Activated CD4-positive, alpha-beta memory T cell treated with anti-CD3 and anti-CD28 coated beads for 36 hours (primary cell): ENCODE measurements around the gene FAM53C. TPM values are rescaled to one million over a fixed set of nuclear protein-coding genes. Genes with fewer than 3 reads are reported as not detected.
"Not testable (repeated sequence)": the region's sequence is repeated elsewhere in the genome, so short reads cannot be mapped to it uniquely, and the experiment has no call there.

Experiments
- CTCF ChIA-PET: fragments of 350-600 bp; sonication (Branson Sonifier 250); formaldehyde crosslinking; loops from one replicate; lab custom pipeline; 2021; ENCODE audit warnings: antibody characterized with exemption, inconsistent platforms; lab: Charles Lee
- POLR2A ChIA-PET: fragments of 350-600 bp; sonication (Branson Sonifier 250); formaldehyde crosslinking; loops from one replicate; lab custom pipeline; 2021; ENCODE audit warnings: antibody characterized with exemption; lab: Charles Lee
- DNase-seq: peaks from one replicate; pipeline ENCODE4 v3.0.0-alpha.2; 2020
- H3K27ac Mint-ChIP-seq: one replicate; pipeline ENCODE4 v1.8.0; 2021; ENCODE audit warnings: mixed read lengths
- H3K27me3 Mint-ChIP-seq: one replicate; pipeline ENCODE4 v1.8.0; 2021; ENCODE audit warnings: mixed read lengths
- H3K36me3 Mint-ChIP-seq: one replicate; pipeline ENCODE4 v1.8.0; 2021; ENCODE audit warnings: mixed read lengths
- H3K4me1 Mint-ChIP-seq: one replicate; pipeline ENCODE4 v1.8.0; 2021; ENCODE audit warnings: low read depth, mixed read lengths
- H3K4me3 Mint-ChIP-seq: one replicate; pipeline ENCODE4 v1.8.0; 2021; ENCODE audit warnings: mild to moderate bottlenecking, mixed read lengths
- H3K9me3 Mint-ChIP-seq: one replicate; pipeline ENCODE4 v1.8.0; 2021; ENCODE audit warnings: mixed read lengths
- intact Hi-C: fragments of 100-400 bp; cut with micrococcal nuclease; formaldehyde crosslinking; loops from one replicate; pipeline ENCODE4 v1.15.1; 2023
- total RNA-seq, 2 experiments: library from RNA; stranded (reverse); gene quantifications; one replicate each; pipeline ENCODE4 v1.2.3, GENCODE V29; 2021

The FAM53C gene
- total RNA-seq, 2 experiments from 2014 or later, result 17.2 to 19.2 TPM

DNA sequence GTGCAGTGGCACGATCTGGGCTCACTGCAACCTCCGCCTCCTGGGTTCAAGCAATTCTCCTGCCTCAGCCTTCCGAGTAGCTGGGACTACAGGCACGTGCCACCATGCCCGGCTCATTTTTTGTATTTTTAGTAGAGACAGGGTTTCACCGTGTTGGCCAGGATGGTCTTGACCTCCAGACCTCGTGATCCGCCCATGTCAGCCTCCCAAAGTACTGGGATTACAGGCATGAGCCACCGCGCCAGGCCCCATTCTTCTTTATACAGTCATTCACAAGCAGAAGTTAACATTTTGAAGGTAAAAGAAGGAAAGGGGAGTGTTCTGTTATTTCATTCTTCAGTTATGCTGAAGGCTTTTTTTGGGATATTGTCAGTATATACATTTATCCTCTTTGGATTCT is 51.8 kb downstream of the FAM53C start:
- H3K9me3 Mint-ChIP-seq, H3K27me3 Mint-ChIP-seq, DNase-seq, POLR2A ChIA-PET, H3K27ac Mint-ChIP-seq, H3K4me1 Mint-ChIP-seq, H3K4me3 Mint-ChIP-seq, intact Hi-C loops: not testable (repeated sequence)
- peaks cover 21% of the 10 kb centered on the region for H3K36me3 Mint-ChIP-seq
- CTCF ChIA-PET, result interaction anchor here (1.4 kb wide), 1 partner anchor 59 kb away, joined by 3 read pairs; no protein-coding TSS in a partner anchor

GRCh38 chr5:138391859-138392386 is 53.9 kb downstream of the FAM53C start:
- Mint-ChIP-seq H3K27me3 (no peaks in the 10 kb centered on the region), H3K27ac (no peak overlapping the region), H3K9me3 (no peaks in the 10 kb centered on the region), H3K4me3 (no peak overlapping the region), H3K36me3 (peaks cover 9% of the 10 kb centered on the region), H3K4me1 (no peaks in the 10 kb centered on the region)
- intact Hi-C loops, result no loop called here
- ChIA-PET CTCF (interaction anchor here (1.2 to 2.1 kb wide), 2 partner anchors 19 to 40 kb away, joined by 3 to 7 read pairs; partner anchors contain the start of gene KDM3B), POLR2A (no interaction called here)
- no peak for DNase-seq

Other genes starting within 250 kb of the FAM53C start
- gene NME5, start 198.8 kb upstream of the FAM53C start, total RNA-seq, result not detected
- gene BRD8, start 159.6 kb upstream of the FAM53C start, total RNA-seq, result 10 to 100 TPM; 62.9 to 65.8 TPM
- gene KIF20A, start 159.2 kb upstream of the FAM53C start, total RNA-seq, result 10 to 100 TPM; 55.5 to 60.3 TPM
- 10 to 100 TPM; 32.4 to 33.4 TPM for gene CDC23, start 124.9 kb upstream of the FAM53C start, total RNA-seq
- under 1 TPM in 1 of 2 experiments, not detected in 1; 0.12 TPM for gene GFRA3, start 63.6 kb upstream of the FAM53C start, total RNA-seq
- 10 to 100 TPM; 19.1 to 19.2 TPM for gene CDC25C, start 6.5 kb upstream of the FAM53C start, total RNA-seq
- gene KDM3B, start 14.4 kb downstream of the FAM53C start, total RNA-seq, result 10 to 100 TPM; 38.6 to 39.6 TPM
- gene REEP2, start 100.8 kb downstream of the FAM53C start, total RNA-seq, result 10 to 100 TPM in 1 of 2 experiments, 1 to 10 TPM in 1; 6.1 to 10.9 TPM
- gene EGR1, start 127.2 kb downstream of the FAM53C start, total RNA-seq, result 10 to 100 TPM; 64.2 to 69.4 TPM
- gene ETF1, start 205.0 kb downstream of the FAM53C start, total RNA-seq, result 100 to 1,000 TPM; 131 to 132 TPM
- gene HSPA9, start 237.1 kb downstream of the FAM53C start, total RNA-seq, result 100 to 1,000 TPM; 358 to 368 TPM